ENCODE measurements around the gene GPM6B.

DNA sequence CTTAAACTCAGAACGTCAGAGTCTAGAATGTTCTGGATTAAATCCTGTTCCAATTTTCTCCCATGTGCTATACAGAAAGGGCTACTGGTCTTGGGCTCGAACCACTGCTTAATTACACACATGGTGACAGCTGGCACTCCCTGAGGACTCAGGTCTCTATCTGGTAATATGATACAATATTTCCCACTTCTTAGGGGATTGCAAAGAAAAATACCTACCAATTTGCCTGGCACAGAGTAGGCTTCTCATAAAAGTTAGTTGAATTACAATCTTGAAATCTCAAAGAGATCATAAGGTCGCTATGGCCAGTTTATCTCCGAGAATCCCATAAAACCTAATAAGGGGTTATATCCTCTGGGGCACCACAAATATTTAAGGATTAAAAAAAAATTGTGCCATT is 8.6 kb downstream of the GPM6B start:
- no peak for TF ChIP-seq EZH2phosphoT487 (conservative IDR thresholded peaks at IDR 0.05; ENCODE audit: low read length)
- TF ChIP-seq, protein P1, sequence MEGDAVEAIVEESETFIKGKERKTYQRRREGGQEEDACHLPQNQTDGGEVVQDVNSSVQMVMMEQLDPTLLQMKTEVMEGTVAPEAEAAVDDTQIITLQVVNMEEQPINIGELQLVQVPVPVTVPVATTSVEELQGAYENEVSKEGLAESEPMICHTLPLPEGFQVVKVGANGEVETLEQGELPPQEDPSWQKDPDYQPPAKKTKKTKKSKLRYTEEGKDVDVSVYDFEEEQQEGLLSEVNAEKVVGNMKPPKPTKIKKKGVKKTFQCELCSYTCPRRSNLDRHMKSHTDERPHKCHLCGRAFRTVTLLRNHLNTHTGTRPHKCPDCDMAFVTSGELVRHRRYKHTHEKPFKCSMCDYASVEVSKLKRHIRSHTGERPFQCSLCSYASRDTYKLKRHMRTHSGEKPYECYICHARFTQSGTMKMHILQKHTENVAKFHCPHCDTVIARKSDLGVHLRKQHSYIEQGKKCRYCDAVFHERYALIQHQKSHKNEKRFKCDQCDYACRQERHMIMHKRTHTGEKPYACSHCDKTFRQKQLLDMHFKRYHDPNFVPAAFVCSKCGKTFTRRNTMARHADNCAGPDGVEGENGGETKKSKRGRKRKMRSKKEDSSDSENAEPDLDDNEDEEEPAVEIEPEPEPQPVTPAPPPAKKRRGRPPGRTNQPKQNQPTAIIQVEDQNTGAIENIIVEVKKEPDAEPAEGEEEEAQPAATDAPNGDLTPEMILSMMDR (IDR thresholded peaks at IDR 0.05; ENCODE audit: insufficient read depth, low read length, poor library complexity, severe bottlenecking): no peak
